ENCODE data around the gene MEF2A.

The MEF2A gene

DNA sequence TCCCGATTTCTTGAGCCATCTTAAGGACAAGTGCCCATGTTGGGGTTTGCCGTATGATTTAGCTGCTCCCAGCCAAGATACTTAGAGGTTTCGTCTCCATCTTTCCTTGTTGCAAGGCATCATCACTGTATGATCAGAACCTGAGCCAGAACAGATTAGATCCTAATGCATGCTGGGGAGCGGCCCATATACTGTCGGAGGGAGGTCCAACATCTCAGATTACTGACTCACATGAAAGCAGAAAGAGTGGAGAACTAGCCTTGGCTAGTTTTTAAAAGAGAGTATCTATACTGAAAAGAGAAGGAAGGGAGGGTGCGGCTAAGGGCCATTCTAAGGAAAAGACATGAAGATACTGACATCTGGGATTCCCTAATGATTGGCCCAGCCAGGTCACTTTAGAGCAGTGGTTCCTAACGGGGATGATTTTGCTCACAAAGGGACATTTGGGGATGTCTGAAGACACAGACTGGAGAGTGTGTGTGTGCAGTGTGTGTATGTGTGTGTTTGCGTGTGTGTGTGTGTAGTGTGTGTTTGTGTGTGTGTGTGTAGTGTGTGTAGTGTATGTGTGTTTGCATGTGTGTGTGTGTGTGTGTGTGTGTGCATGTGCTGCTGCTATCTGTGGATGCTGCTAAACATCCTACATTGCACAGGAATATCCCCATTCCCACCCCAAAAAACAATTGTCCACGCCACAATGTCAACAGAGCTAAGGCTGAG, 179.7 kb downstream of the MEF2A start:
- no peak for TF ChIP-seq FOXP2 (optimal IDR thresholded peaks at IDR 0.05; ENCODE audit: borderline replicate concordance, extremely low read depth, extremely low read length, insufficient read depth)
- TF ChIP-seq, protein P1, sequence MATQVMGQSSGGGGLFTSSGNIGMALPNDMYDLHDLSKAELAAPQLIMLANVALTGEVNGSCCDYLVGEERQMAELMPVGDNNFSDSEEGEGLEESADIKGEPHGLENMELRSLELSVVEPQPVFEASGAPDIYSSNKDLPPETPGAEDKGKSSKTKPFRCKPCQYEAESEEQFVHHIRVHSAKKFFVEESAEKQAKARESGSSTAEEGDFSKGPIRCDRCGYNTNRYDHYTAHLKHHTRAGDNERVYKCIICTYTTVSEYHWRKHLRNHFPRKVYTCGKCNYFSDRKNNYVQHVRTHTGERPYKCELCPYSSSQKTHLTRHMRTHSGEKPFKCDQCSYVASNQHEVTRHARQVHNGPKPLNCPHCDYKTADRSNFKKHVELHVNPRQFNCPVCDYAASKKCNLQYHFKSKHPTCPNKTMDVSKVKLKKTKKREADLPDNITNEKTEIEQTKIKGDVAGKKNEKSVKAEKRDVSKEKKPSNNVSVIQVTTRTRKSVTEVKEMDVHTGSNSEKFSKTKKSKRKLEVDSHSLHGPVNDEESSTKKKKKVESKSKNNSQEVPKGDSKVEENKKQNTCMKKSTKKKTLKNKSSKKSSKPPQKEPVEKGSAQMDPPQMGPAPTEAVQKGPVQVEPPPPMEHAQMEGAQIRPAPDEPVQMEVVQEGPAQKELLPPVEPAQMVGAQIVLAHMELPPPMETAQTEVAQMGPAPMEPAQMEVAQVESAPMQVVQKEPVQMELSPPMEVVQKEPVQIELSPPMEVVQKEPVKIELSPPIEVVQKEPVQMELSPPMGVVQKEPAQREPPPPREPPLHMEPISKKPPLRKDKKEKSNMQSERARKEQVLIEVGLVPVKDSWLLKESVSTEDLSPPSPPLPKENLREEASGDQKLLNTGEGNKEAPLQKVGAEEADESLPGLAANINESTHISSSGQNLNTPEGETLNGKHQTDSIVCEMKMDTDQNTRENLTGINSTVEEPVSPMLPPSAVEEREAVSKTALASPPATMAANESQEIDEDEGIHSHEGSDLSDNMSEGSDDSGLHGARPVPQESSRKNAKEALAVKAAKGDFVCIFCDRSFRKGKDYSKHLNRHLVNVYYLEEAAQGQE (IDR thresholded peaks at IDR 0.05; ENCODE audit: insufficient read depth in 1 of 2, low read depth in 2 of 2, low read length in 2 of 2), result no peak
- TF ChIP-seq SIN3A (IDR thresholded peaks at IDR 0.05; ENCODE audit: borderline replicate concordance, insufficient read depth, low read length), result no peak

DNA sequence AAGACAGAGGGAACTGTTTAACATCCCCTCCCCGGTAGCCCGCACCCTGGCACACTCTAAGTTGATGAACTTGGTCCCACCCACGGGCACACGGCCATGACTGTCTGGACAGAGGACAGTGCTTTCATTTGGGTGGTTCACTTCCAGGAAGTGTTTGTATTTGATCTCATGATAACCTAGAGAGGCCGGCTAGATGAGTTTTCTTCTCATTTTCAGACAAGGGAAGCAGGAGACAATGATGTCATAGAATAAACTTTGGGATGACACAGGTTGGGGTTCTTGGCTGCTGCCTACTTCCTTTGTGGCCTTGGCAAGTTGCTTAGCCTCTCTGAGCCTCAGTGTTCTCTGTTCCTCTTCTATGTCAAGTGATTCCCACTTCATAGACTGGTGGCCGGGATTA, 183.6 kb downstream of the MEF2A start:
- TF ChIP-seq SIN3A (IDR thresholded peaks at IDR 0.05; ENCODE audit: borderline replicate concordance, insufficient read depth, low read length) (no peak), FOXP2 (optimal IDR thresholded peaks at IDR 0.05; ENCODE audit: borderline replicate concordance, extremely low read depth, extremely low read length, insufficient read depth) (no peak), POLR2AphosphoS5 (IDR thresholded peaks at IDR 0.05; ENCODE audit: low read depth, low read length) (no peak), TAF1 (IDR thresholded peaks at IDR 0.05; ENCODE audit: borderline replicate concordance, insufficient read depth, low read length) (no peak)
- TF ChIP-seq, protein P1 (IDR thresholded peaks at IDR 0.05; ENCODE audit: insufficient read depth in 1 of 2, low read depth in 2 of 2, low read length in 2 of 2), result 0 out of 4 replicates have a peak, but pooled peaks of 1 of the 2 experiments have one; percentile 33

DNA sequence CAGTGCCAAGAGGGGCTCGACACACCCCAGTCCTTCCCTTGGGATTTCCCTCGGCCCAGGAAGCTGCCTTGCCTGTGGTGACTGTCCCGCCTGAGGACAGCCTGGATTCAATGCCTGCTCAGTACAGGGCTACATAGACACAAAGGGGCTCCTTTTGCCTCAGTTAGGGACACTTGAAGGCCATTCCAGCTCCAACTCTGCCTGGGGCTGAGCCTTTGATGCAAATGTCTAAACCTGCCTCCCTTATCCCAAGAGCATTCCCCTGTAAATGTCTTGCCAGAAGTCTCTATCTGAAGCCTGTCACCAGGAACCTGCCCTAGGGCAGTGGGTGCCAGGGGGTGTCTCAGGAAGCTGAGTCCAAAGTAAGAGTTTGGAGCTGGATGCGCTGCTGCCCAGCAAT, 186.8 kb downstream of the MEF2A start:
- TF ChIP-seq TAF1 (IDR thresholded peaks at IDR 0.05; ENCODE audit: borderline replicate concordance, insufficient read depth, low read length), result no peak
- TF ChIP-seq SIN3A (IDR thresholded peaks at IDR 0.05; ENCODE audit: borderline replicate concordance, insufficient read depth, low read length), result no peak
- TF ChIP-seq, protein P1 (IDR thresholded peaks at IDR 0.05; ENCODE audit: insufficient read depth in 1 of 2, low read depth in 2 of 2, low read length in 2 of 2), result no peak
- no peak for TF ChIP-seq POLR2AphosphoS5 (IDR thresholded peaks at IDR 0.05; ENCODE audit: low read depth, low read length)
- TF ChIP-seq FOXP2 (optimal IDR thresholded peaks at IDR 0.05; ENCODE audit: borderline replicate concordance, extremely low read depth, extremely low read length, insufficient read depth), result no peak

DNA sequence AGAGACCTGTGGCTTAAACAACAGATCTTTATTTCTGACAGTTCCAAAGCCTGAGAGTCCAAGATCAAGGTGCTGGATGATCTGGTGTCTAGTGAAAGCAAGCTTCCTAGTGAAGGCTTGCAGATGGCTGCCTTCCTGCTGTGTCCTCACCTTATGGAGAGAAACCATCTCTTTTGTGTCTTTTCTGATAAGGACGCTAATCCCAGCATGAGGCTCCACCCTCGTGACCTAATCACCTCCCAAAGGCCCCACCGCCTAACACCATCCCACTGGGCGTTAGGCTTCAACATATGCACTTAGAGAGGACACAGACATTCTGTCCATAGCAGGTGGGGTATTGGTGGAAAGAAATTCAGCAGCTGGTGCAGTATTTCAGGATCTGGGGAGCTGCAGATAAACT, 187.3 kb downstream of the MEF2A start:
- no peak for TF ChIP-seq SIN3A (IDR thresholded peaks at IDR 0.05; ENCODE audit: borderline replicate concordance, insufficient read depth, low read length)
- TF ChIP-seq FOXP2 (optimal IDR thresholded peaks at IDR 0.05; ENCODE audit: borderline replicate concordance, extremely low read depth, extremely low read length, insufficient read depth), result no peak
- no peak for TF ChIP-seq POLR2AphosphoS5 (IDR thresholded peaks at IDR 0.05; ENCODE audit: low read depth, low read length)
- TF ChIP-seq TAF1 (IDR thresholded peaks at IDR 0.05; ENCODE audit: borderline replicate concordance, insufficient read depth, low read length), result no peak
- TF ChIP-seq, protein P1 (IDR thresholded peaks at IDR 0.05; ENCODE audit: insufficient read depth in 1 of 2, low read depth in 2 of 2, low read length in 2 of 2), result no peak
